A549 (cell line): ENCODE measurements around the gene DPYD. TPM values are rescaled to one million over a fixed set of nuclear protein-coding genes. Genes with fewer than 3 reads are reported as not detected.

Source experiments
- ATAC-seq, 2 experiments: fragments of 200-7000 bp in 1 of 2; fragments of >200 bp in 1 of 2; cut with Nextera tagmentation in 1 of 2; cut with Tn5 transposase in 1 of 2; 3 replicates each; pipeline versions ENCODE4 v1.8.0 to v1.9.1; 2018 to 2020; ENCODE audit warnings: mild to moderate bottlenecking in 1 of 2, moderate library complexity in 1 of 2
- CTCF ChIA-PET: fragments of 300-600 bp; sonication (Branson Sonifier 250); formaldehyde crosslinking; extraction: SDS; loops from one replicate; lab custom pipeline; 2021; ENCODE audit warnings: antibody characterized with exemption, inconsistent platforms; lab: Yijun Ruan, JAX
- POLR2A ChIA-PET: fragments of 350-600 bp; formaldehyde crosslinking; extraction: SDS; loops from one replicate; lab custom pipeline; 2021; ENCODE audit warnings: antibody characterized with exemption, inconsistent platforms; lab: Yijun Ruan, JAX
- DNase-seq, 2 experiments: peaks; one replicate each; pipeline versions ENCODE4 v3.0.0 to v3.0.0-alpha.2; 2011 to 2016; ENCODE audit warnings: low read depth in 1 of 2, low spot score in 1 of 2
- FAIRE-seq: peaks from 2 replicates; lab custom pipeline; 2011; peaks lifted over from hg19 to GRCh38; lab: Jason Lieb, UNC
- H3K27ac ChIP-seq, 2 experiments: fragments of >200 bp; sonication (Bioruptor Twin); formaldehyde crosslinking; 3 replicates each; pipeline ENCODE4 v1.5.1; 2016 to 2017
- H3K4me1 ChIP-seq: fragments of >200 bp; sonication (Bioruptor Twin); formaldehyde crosslinking; 3 replicates; pipeline ENCODE4 v1.6.1; 2016
- H3K4me2 ChIP-seq: fragments of >200 bp; sonication (Bioruptor Twin); formaldehyde crosslinking; 3 replicates; pipeline ENCODE4 v1.6.1; 2016
- H3K4me3 ChIP-seq: fragments of >200 bp; sonication (Bioruptor Twin); formaldehyde crosslinking; 3 replicates; pipeline ENCODE4 v1.5.1; 2016
- H3K9me3 ChIP-seq: fragments of >200 bp; sonication (Bioruptor Twin); formaldehyde crosslinking; 3 replicates; pipeline ENCODE4 v1.6.1; 2016
- BHLHE40 ChIP-seq: IDR thresholded peaks from 2 replicates; pipeline ENCODE4 v1.6.1; 2012; ENCODE audit warnings: low read depth, low read length, inconsistent platforms
- CTCF ChIP-seq: fragments of >200 bp; sonication (Bioruptor Twin); formaldehyde crosslinking; IDR thresholded peaks from 3 replicates; pipeline ENCODE4 v1.5.1; 2016
- EHF ChIP-seq: fragments of 250-450 bp; sonication (Bioruptor Pico); IDR thresholded peaks from 2 replicates; pipeline ENCODE4 v1.5.0; 2020; ENCODE audit warnings: mild to moderate bottlenecking
- FOSB ChIP-seq: fragments of 250-450 bp; sonication (Bioruptor Pico); IDR thresholded peaks from 2 replicates; pipeline ENCODE4 v1.5.0; 2020; ENCODE audit warnings: mild to moderate bottlenecking, moderate library complexity
- FOXS1 ChIP-seq: fragments of 250-450 bp; sonication (Bioruptor Pico); IDR thresholded peaks from 2 replicates; pipeline ENCODE4 v1.5.0; 2020; ENCODE audit warnings: mild to moderate bottlenecking, moderate library complexity
- JUNB ChIP-seq: fragments of >200 bp; sonication (Bioruptor Twin); formaldehyde crosslinking; IDR thresholded peaks from 2 replicates; pipeline ENCODE4 v1.6.1; 2016
- KDM5A ChIP-seq: fragments of 200-600 bp; sonication (generic); IDR thresholded peaks from 2 replicates; pipeline ENCODE4 v1.6.1; 2016; ENCODE audit warnings: antibody characterized with exemption, mild to moderate bottlenecking
- MAFK ChIP-seq: fragments of 450-650 bp; IDR thresholded peaks from 2 replicates; pipeline ENCODE4 v1.6.1; 2014; ENCODE audit not compliant: partially characterized antibody
- MAX ChIP-seq: IDR thresholded peaks from 2 replicates; pipeline ENCODE4 v1.6.1; 2012
- MAZ ChIP-seq: fragments of 150-350 bp; IDR thresholded peaks from 2 replicates; pipeline ENCODE4 v1.6.1; 2014; ENCODE audit warnings: antibody characterized with exemption, low read depth, low read length, borderline replicate concordance
- MYC ChIP-seq: IDR thresholded peaks from 2 replicates; pipeline ENCODE4 v1.6.1; 2012; ENCODE audit warnings: mild to moderate bottlenecking, inconsistent platforms, low read length, improper control_type of control experiment, borderline replicate concordance
- NR3C1 ChIP-seq: fragments of >200 bp; sonication (Bioruptor Twin); formaldehyde crosslinking; IDR thresholded peaks from 3 replicates; pipeline ENCODE4 v1.6.1; 2017
- PBX3 ChIP-seq: IDR thresholded peaks from 2 replicates; pipeline ENCODE4 v1.6.1; 2012
- PHF8 ChIP-seq: fragments of 200-600 bp; sonication (generic); IDR thresholded peaks from 2 replicates; pipeline ENCODE4 v1.6.1; 2016; ENCODE audit warnings: low read depth, mild to moderate bottlenecking, antibody characterized with exemption, moderate library complexity, borderline replicate concordance
- POLR2A ChIP-seq: IDR thresholded peaks from 2 replicates; pipeline ENCODE4 v1.6.1; 2012; ENCODE audit warnings: mild to moderate bottlenecking, low read length
- POLR2AphosphoS2 ChIP-seq: conservative IDR thresholded peaks from 2 replicates; pipeline ENCODE4 v1.6.1; 2012; ENCODE audit warnings: low read length, improper control_type of control experiment, inconsistent platforms
- RARB ChIP-seq: fragments of 250-450 bp; sonication (Bioruptor Pico); IDR thresholded peaks from 2 replicates; pipeline ENCODE4 v1.8.0; 2021; ENCODE audit warnings: mild to moderate bottlenecking, moderate library complexity
- RCOR1 ChIP-seq: fragments of 150-350 bp; IDR thresholded peaks from 2 replicates; pipeline ENCODE4 v1.6.1; 2014; ENCODE audit warnings: antibody characterized with exemption, low read length, low read depth
- REST ChIP-seq: fragments of 200-600 bp; sonication (generic); IDR thresholded peaks from 2 replicates; pipeline ENCODE4 v1.6.1; 2016; ENCODE audit warnings: antibody characterized with exemption, mild to moderate bottlenecking, moderate library complexity
- RFX5 ChIP-seq: fragments of 450-650 bp; IDR thresholded peaks from 2 replicates; pipeline ENCODE4 v1.7.1; 2014; ENCODE audit warnings: antibody characterized with exemption, mild to moderate bottlenecking, moderate library complexity
- SMC3 ChIP-seq: fragments of >200 bp; sonication (Bioruptor Twin); formaldehyde crosslinking; IDR thresholded peaks from 3 replicates; pipeline ENCODE4 v1.6.1; 2018; ENCODE audit warnings: inconsistent platforms
- SREBF2 ChIP-seq: fragments of 450-650 bp; IDR thresholded peaks from 2 replicates; pipeline ENCODE4 v1.6.1; 2014; ENCODE audit warnings: mild to moderate bottlenecking, moderate library complexity
- TP53 ChIP-seq: fragments of 250-450 bp; sonication (Bioruptor Pico); IDR thresholded peaks from 2 replicates; pipeline ENCODE4 v1.5.0; 2021; ENCODE audit warnings: mild to moderate bottlenecking, moderate library complexity
- ZFP36 ChIP-seq: fragments of 450-650 bp; IDR thresholded peaks from 2 replicates; pipeline ENCODE4 v1.6.1; 2014; ENCODE audit warnings: borderline replicate concordance; ENCODE audit not compliant: partially characterized antibody
- WGBS: methylation state at CpG from one replicate; pipeline ENCODE4 v1.1.6; 2017; ENCODE audit errors: missing lambda C conversion rate; 5-methylcytosine and 5-hydroxymethylcytosine counted together
- polyA plus RNA-seq, 4 experiments: library from polyadenylated mRNA; depleted of rRNA in 3 of 4; stranded (reverse); fragments of >200 nt; fragmentation: RNase III in 1 of 4; extraction: RNeasy Plus Mini Kit Qiagen cat#74134 plus additional on column Dnase treatment in 1 of 4; gene quantifications; 2 replicates in 3 of 4; 3 replicates in 1 of 4; pipeline ENCODE4 v1.2.3, GENCODE V29; 2011 to 2017

The DPYD gene
- polyA plus RNA-seq, 2 of the 4 experiments (the other 2 are of a cell fraction) = 5.9 to 7.5 TPM

- CTCF ChIA-PET = no interaction called here
- TF ChIP-seq RFX5 = no peak
- TF ChIP-seq, all 56 proteins: peak for 0
- Histone ChIP-seq H3K4me3 (no peak overlapping the region), H3K27ac (no peak overlapping the region), H3K4me2 (no peak overlapping the region), H3K4me1 (no peaks in the 10 kb centered on the region), H3K9me3 (no peaks in the 10 kb centered on the region)
- ATAC-seq (no peak), DNase-seq (no peak), FAIRE-seq (no peak)
- POLR2A ChIA-PET = no interaction called here
Observed at GRCh38 chr1:97623220-97623619, 297.6 kb downstream of the DPYD start.

- ATAC-seq (no peak), FAIRE-seq (no peak), DNase-seq (no peak)
- Histone ChIP-seq H3K9me3 (no peaks in the 10 kb centered on the region), H3K27ac (no peak overlapping the region), H3K4me1 (no peaks in the 10 kb centered on the region), H3K4me2 (no peak overlapping the region), H3K4me3 (no peak overlapping the region)
- POLR2A ChIA-PET = no interaction called here
- CTCF ChIA-PET = no interaction called here
- WGBS = 39% methylated on average over 1 of the region's 1 CpG
- TF ChIP-seq SMC3 (no peak), PHF8 (no peak), NR3C1 (no peak), RCOR1 (no peak), SREBF2 (no peak), FOSB (no peak), MAZ (no peak), MAX (no peak), PBX3 (no peak), EHF (CRISPR knock-in tag) (no peak), TP53 (no peak), POLR2AphosphoS2 (no peak), MAFK (no peak), RARB (CRISPR knock-in tag) (no peak), MYC (no peak), CTCF (no peak), BHLHE40 (no peak), JUNB (no peak)
Observed at GRCh38 chr1:97621955-97622354, 298.9 kb downstream of the DPYD start.

- no peak for FAIRE-seq
- H3K4me3 ChIP-seq = no peak overlapping the region
- no peaks in the 10 kb centered on the region for H3K4me1 ChIP-seq
- no peak overlapping the region for H3K4me2 ChIP-seq
- H3K27ac ChIP-seq = no peak overlapping the region
- 99% methylated on average over 2 of the region's 2 CpGs for WGBS
- ChIA-PET POLR2A (no interaction called here), CTCF (interaction anchor here (0.7 kb wide), 1 partner anchor 530 kb away, joined by 3 read pairs; no protein-coding TSS in a partner anchor)
- H3K9me3 ChIP-seq = no peaks in the 10 kb centered on the region
- ATAC-seq = no peak
- TF ChIP-seq REST (no peak), EHF (CRISPR knock-in tag) (no peak), KDM5A (no peak), POLR2A (no peak), FOXS1 (CRISPR knock-in tag) (no peak), ZFP36 (no peak)
- TF ChIP-seq, all 56 proteins: peak for 0
- DNase-seq = no peak
Observed at GRCh38 chr1:97619706-97620105, 301.1 kb downstream of the DPYD start.
